WTC11 (cell line): ENCODE results near the gene KRCC1.

Source experiments
- ATF3 ChIP-seq: sonication (generic); formaldehyde crosslinking; conservative IDR thresholded peaks from 2 replicates; pipeline ENCODE4 v1.8.1; 2022; ENCODE audit warnings: mild to moderate bottlenecking, missing genetic modification reagents
- CTCF ChIP-seq: fragments of 200-600 bp; IDR thresholded peaks from 2 replicates; pipeline ENCODE4 v1.8.0; 2022; ENCODE audit warnings: antibody characterized with exemption
- ELF4 ChIP-seq: sonication (generic); formaldehyde crosslinking; IDR thresholded peaks from 2 replicates; pipeline ENCODE4 v1.8.1; 2022; ENCODE audit warnings: low read depth, mild to moderate bottlenecking, moderate library complexity, missing genetic modification reagents
- ESRRA ChIP-seq: sonication (generic); formaldehyde crosslinking; IDR thresholded peaks from 2 replicates; pipeline ENCODE4 v1.8.1; 2022; ENCODE audit warnings: mild to moderate bottlenecking, missing genetic modification reagents, borderline replicate concordance
- GABPB1 ChIP-seq: sonication (generic); formaldehyde crosslinking; IDR thresholded peaks from 2 replicates; pipeline ENCODE4 v1.8.1; 2023; ENCODE audit warnings: mild to moderate bottlenecking, missing genetic modification reagents
- JUN ChIP-seq: sonication (generic); formaldehyde crosslinking; IDR thresholded peaks from 2 replicates; pipeline ENCODE4 v1.8.0; 2023; ENCODE audit warnings: mild to moderate bottlenecking, missing genetic modification reagents
- KAT7 ChIP-seq: sonication (generic); formaldehyde crosslinking; IDR thresholded peaks from 2 replicates; pipeline ENCODE4 v1.8.1; 2023; ENCODE audit warnings: missing genetic modification reagents, mild to moderate bottlenecking, borderline replicate concordance
- MYBL2 ChIP-seq: sonication (generic); formaldehyde crosslinking; IDR thresholded peaks from 2 replicates; pipeline ENCODE4 v1.8.1; 2023; ENCODE audit warnings: mild to moderate bottlenecking, moderate library complexity, missing genetic modification reagents
- NFATC4 ChIP-seq: fragments of 250-450 bp; sonication (Bioruptor Pico); IDR thresholded peaks from 2 replicates; pipeline ENCODE4 v1.9.0; 2021; ENCODE audit warnings: mild to moderate bottlenecking
- NR2C2 ChIP-seq: sonication (generic); formaldehyde crosslinking; IDR thresholded peaks from 2 replicates; pipeline ENCODE4 v1.8.0; 2022; ENCODE audit warnings: mild to moderate bottlenecking, missing genetic modification reagents
- SMAD4 ChIP-seq: sonication (generic); formaldehyde crosslinking; IDR thresholded peaks from 2 replicates; pipeline ENCODE4 v1.8.0; 2022; ENCODE audit warnings: mild to moderate bottlenecking, missing genetic modification reagents
- SP1 ChIP-seq: sonication (generic); formaldehyde crosslinking; conservative IDR thresholded peaks from 2 replicates; pipeline ENCODE4 v1.8.1; 2022; ENCODE audit warnings: missing genetic modification reagents
- TP53 ChIP-seq: sonication (generic); formaldehyde crosslinking; IDR thresholded peaks from 2 replicates; pipeline ENCODE4 v1.8.1; 2023; ENCODE audit warnings: mild to moderate bottlenecking, missing genetic modification reagents

GRCh38 chr2:88016960-88017779 lies 38.4 kb downstream of the KRCC1 start:
- TF ChIP-seq NR2C2: no peak
- TF ChIP-seq CTCF: no peak
- TF ChIP-seq NFATC4 (CRISPR knock-in tag): no peak
- TF ChIP-seq GABPB1 (CRISPR knock-in tag): no peak
- no peak for TF ChIP-seq ELF4 (CRISPR knock-in tag)
- no peak for TF ChIP-seq SP1
- no peak for TF ChIP-seq ESRRA (CRISPR knock-in tag)
- TF ChIP-seq MYBL2 (CRISPR knock-in tag): no peak
- TF ChIP-seq ATF3 (CRISPR knock-in tag): no peak
- no peak for TF ChIP-seq KAT7 (CRISPR knock-in tag)
- TF ChIP-seq JUN: no peak
- no peak for TF ChIP-seq TP53
- TF ChIP-seq SMAD4 (CRISPR knock-in tag): no peak
